Measurements from ENCODE around the gene LDAH.
A peak's percentile ranks its signal among the peaks of the same experiment; 100 is the strongest.

Gene LDAH

GRCh38 chr2:20728114-20728758, 94.7 kb downstream of the LDAH start:
- TF ChIP-seq ISL1 (CRISPR knock-in tag; IDR thresholded peaks at IDR 0.05) (peak; percentile 23; the same call in 1 of the 2 replicates), SNAI2 (CRISPR knock-in tag; IDR thresholded peaks at IDR 0.05) (no peak)
- ATAC-seq: peak; percentile 21; the same call in 1 of the 3 replicates

- ATAC-seq: no peak
- TF ChIP-seq ISL1 (CRISPR knock-in tag; IDR thresholded peaks at IDR 0.05) (no peak), ZNF565 (CRISPR knock-in tag; conservative IDR thresholded peaks at IDR 0.05; ENCODE audit: low read depth) (no peak), ZFP30 (CRISPR knock-in tag; IDR thresholded peaks at IDR 0.05) (no peak), CSRNP3 (CRISPR knock-in tag; IDR thresholded peaks at IDR 0.05) (no peak), ZC3H10 (CRISPR knock-in tag; IDR thresholded peaks at IDR 0.05) (no peak), OSR1 (CRISPR knock-in tag; IDR thresholded peaks at IDR 0.05) (no peak), TSHZ2 (CRISPR knock-in tag; IDR thresholded peaks at IDR 0.05) (no peak), TCF4 (CRISPR knock-in tag; IDR thresholded peaks at IDR 0.05; ENCODE audit: borderline replicate concordance) (no peak), CREB5 (CRISPR knock-in tag; IDR thresholded peaks at IDR 0.05; ENCODE audit: low read depth) (no peak), ZNF70 (CRISPR knock-in tag; IDR thresholded peaks at IDR 0.05) (no peak), PATZ1 (CRISPR knock-in tag; IDR thresholded peaks at IDR 0.05; ENCODE audit: borderline replicate concordance) (no peak), ARNTL (CRISPR knock-in tag; IDR thresholded peaks at IDR 0.05; ENCODE audit: borderline replicate concordance, low read depth) (no peak), ESRRG (CRISPR knock-in tag; IDR thresholded peaks at IDR 0.05) (no peak), CSDC2 (CRISPR knock-in tag; IDR thresholded peaks at IDR 0.05) (no peak), ZNF8 (CRISPR knock-in tag; IDR thresholded peaks at IDR 0.05) (no peak), SNAI2 (CRISPR knock-in tag; IDR thresholded peaks at IDR 0.05) (no peak), RARB (CRISPR knock-in tag; IDR thresholded peaks at IDR 0.05) (no peak), POU6F1 (CRISPR knock-in tag; IDR thresholded peaks at IDR 0.05; ENCODE audit: borderline replicate concordance, low read depth) (no peak)
Observed at GRCh38 chr2:20726913-20727312, 96.0 kb downstream of the LDAH start.

GRCh38 chr2:20725782-20726181, 97.1 kb downstream of the LDAH start:
- ATAC-seq: no peak
- TF ChIP-seq ZNF8 (CRISPR knock-in tag; IDR thresholded peaks at IDR 0.05) (peak; percentile 83), TSHZ2 (CRISPR knock-in tag; IDR thresholded peaks at IDR 0.05) (peak; percentile 47; the same call in 1 of the 2 replicates), BACH2 (CRISPR knock-in tag; IDR thresholded peaks at IDR 0.05; ENCODE audit: borderline replicate concordance) (no peak)

Measured in SK-N-SH treated with all-trans-retinoic acid at 6 μM for 48 hours (cell line).